K562 (cell line): ENCODE data around the gene FAM110D.

Experiments used
- CTCF ChIP-seq, 3 experiments: IDR thresholded peaks in 2 of 3; conservative IDR thresholded peaks in 1 of 3; 2 replicates each; pipeline ENCODE4 v1.5.1; 2011 to 2012; ENCODE audit warnings: low read length in 3 of 3, mild to moderate bottlenecking in 3 of 3, control low read depth in 2 of 3, improper control_type of control experiment in 1 of 3, inconsistent platforms in 1 of 3, low read depth in 1 of 3, mixed read lengths in 1 of 3, moderate library complexity in 1 of 3; ENCODE audit not compliant: insufficient read depth in 2 of 3
- HDAC2 ChIP-seq: fragments of 450-650 bp; IDR thresholded peaks from 2 replicates; pipeline ENCODE4 v1.6.1; 2016; ENCODE audit warnings: mild to moderate bottlenecking
- NBN ChIP-seq: fragments of 450-650 bp; IDR thresholded peaks from 2 replicates; pipeline ENCODE4 v1.6.1; 2016; ENCODE audit warnings: low read depth, mild to moderate bottlenecking

- no peak for TF ChIP-seq NBN
- no peak for TF ChIP-seq HDAC2
- no peak for TF ChIP-seq CTCF (IDR thresholded peaks at IDR 0.05 in 2 of 3, conservative IDR thresholded peaks at IDR 0.05 in 1 of 3; ENCODE audit: insufficient read depth in 2 of 3, low read depth in 1 of 3, low read length in 3 of 3)
These were observed 26.0 kb downstream of the FAM110D start for GRCh38 chr1:26184883-26185282.
